DOHH2 (cell line): ENCODE measurements around the gene JPH2.

ENCODE experiments used
- H3F3A ChIP-seq: fragments of 200-600 bp; sonication (generic), shearing (Covaris generic); 2 replicates; pipeline ENCODE4 v1.6.0; 2016; ENCODE audit warnings: antibody characterized with exemption, mild to moderate bottlenecking; ENCODE audit not compliant: control insufficient read depth, insufficient read depth
- H3K27ac ChIP-seq: fragments of 200-600 bp; sonication (generic); 2 replicates; pipeline ENCODE4 v1.5.1; 2014; ENCODE audit warnings: low read depth, mild to moderate bottlenecking, low read length, moderate library complexity
- H3K27me3 ChIP-seq: fragments of 200-600 bp; sonication (generic); 2 replicates; pipeline ENCODE4 v1.6.1; 2014; ENCODE audit warnings: mild to moderate bottlenecking, low read length, mixed read lengths; ENCODE audit not compliant: control insufficient read depth
- H3K36me3 ChIP-seq: fragments of 200-600 bp; sonication (generic); 2 replicates; pipeline ENCODE4 v1.6.1; 2014; ENCODE audit warnings: mild to moderate bottlenecking, low read length, moderate library complexity, mixed read lengths; ENCODE audit not compliant: control insufficient read depth
- H3K4me1 ChIP-seq: fragments of 200-600 bp; sonication (generic); 2 replicates; pipeline ENCODE4 v1.6.1; 2014; ENCODE audit warnings: mild to moderate bottlenecking, low read length, mixed read lengths; ENCODE audit not compliant: control insufficient read depth
- H3K4me2 ChIP-seq: fragments of 200-600 bp; sonication (generic); 2 replicates; pipeline ENCODE4 v1.6.0; 2014; ENCODE audit warnings: mild to moderate bottlenecking, low read length, moderate library complexity
- H3K4me3 ChIP-seq: fragments of 200-600 bp; sonication (generic); 2 replicates; pipeline ENCODE4 v1.5.1; 2014; ENCODE audit warnings: mild to moderate bottlenecking, low read length, mixed read lengths
- H3K79me2 ChIP-seq: fragments of 200-600 bp; sonication (generic); 2 replicates; pipeline ENCODE4 v1.6.1; 2014; ENCODE audit warnings: mild to moderate bottlenecking, low read length, mixed read lengths; ENCODE audit not compliant: control insufficient read depth
- H3K9me2 ChIP-seq: fragments of 200-600 bp; sonication (generic); replicated peaks from 2 replicates; pipeline ENCODE4 v1.6.1; 2014; ENCODE audit warnings: mild to moderate bottlenecking, low read length, mixed read lengths; ENCODE audit not compliant: control insufficient read depth
- H3K9me3 ChIP-seq: fragments of 200-600 bp; sonication (generic); 2 replicates; pipeline ENCODE4 v1.6.1; 2014; ENCODE audit warnings: antibody characterized with exemption, low read length, mixed read lengths; ENCODE audit not compliant: control insufficient read depth, insufficient read depth
- H4K20me1 ChIP-seq: fragments of 200-600 bp; sonication (generic); 2 replicates; pipeline ENCODE4 v1.6.0; 2014; ENCODE audit warnings: low read depth, mild to moderate bottlenecking, antibody characterized with exemption, low read length, moderate library complexity; ENCODE audit not compliant: control insufficient read depth, insufficient read depth
- EZH2phosphoT487 ChIP-seq: fragments of 200-600 bp; sonication (generic); IDR thresholded peaks from 2 replicates; pipeline ENCODE4 v1.6.1; 2017; ENCODE audit warnings: borderline replicate concordance, mild to moderate bottlenecking, antibody characterized with exemption, low read length, moderate library complexity, mixed read lengths
- TF ChIP-seq, protein P1 (sequence below): fragments of 200-600 bp; sonication (generic); IDR thresholded peaks from one replicate; pipeline ENCODE4 v1.5.1; 2014; ENCODE audit warnings: antibody characterized with exemption, mild to moderate bottlenecking, low read depth, low read length; ENCODE audit not compliant: poor library complexity, severe bottlenecking

JPH2 gene

DNA sequence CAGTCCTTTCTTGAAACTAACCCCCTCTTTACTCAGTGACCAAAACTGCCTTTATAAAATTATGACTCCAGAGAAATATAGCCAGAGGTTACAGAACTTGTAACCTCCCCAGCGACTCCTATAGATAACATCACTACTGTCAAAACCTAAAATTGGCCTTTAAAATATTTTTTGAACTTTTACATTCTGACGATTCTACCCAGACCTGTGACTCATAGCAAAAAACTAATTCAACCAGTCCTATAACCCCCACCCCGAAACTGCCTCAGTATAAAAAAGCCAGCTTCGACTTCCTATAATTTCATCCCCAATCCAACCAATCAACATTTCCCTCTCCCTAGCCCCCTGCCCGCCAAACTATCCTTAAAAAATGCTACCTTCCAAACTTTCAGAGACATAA is 13.9 kb downstream of the JPH2 start:
- H3K36me3 ChIP-seq, result no peaks in the 10 kb centered on the region
- no peaks in the 10 kb centered on the region for H3K9me2 ChIP-seq
- H3K9me3 ChIP-seq, result no peaks in the 10 kb centered on the region
- no peak overlapping the region for H3K4me3 ChIP-seq
- no peak overlapping the region for H3K27ac ChIP-seq
- no peaks in the 10 kb centered on the region for H3K79me2 ChIP-seq
- no peak overlapping the region for H3K4me2 ChIP-seq
- no peaks in the 10 kb centered on the region for H3F3A ChIP-seq
- TF ChIP-seq, protein P1, sequence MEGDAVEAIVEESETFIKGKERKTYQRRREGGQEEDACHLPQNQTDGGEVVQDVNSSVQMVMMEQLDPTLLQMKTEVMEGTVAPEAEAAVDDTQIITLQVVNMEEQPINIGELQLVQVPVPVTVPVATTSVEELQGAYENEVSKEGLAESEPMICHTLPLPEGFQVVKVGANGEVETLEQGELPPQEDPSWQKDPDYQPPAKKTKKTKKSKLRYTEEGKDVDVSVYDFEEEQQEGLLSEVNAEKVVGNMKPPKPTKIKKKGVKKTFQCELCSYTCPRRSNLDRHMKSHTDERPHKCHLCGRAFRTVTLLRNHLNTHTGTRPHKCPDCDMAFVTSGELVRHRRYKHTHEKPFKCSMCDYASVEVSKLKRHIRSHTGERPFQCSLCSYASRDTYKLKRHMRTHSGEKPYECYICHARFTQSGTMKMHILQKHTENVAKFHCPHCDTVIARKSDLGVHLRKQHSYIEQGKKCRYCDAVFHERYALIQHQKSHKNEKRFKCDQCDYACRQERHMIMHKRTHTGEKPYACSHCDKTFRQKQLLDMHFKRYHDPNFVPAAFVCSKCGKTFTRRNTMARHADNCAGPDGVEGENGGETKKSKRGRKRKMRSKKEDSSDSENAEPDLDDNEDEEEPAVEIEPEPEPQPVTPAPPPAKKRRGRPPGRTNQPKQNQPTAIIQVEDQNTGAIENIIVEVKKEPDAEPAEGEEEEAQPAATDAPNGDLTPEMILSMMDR, result no peak
- TF ChIP-seq EZH2phosphoT487, result no peak
- no peaks in the 10 kb centered on the region for H3K4me1 ChIP-seq
- H3K27me3 ChIP-seq, result peaks cover 38% of the 10 kb centered on the region
- no peaks in the 10 kb centered on the region for H4K20me1 ChIP-seq

DNA sequence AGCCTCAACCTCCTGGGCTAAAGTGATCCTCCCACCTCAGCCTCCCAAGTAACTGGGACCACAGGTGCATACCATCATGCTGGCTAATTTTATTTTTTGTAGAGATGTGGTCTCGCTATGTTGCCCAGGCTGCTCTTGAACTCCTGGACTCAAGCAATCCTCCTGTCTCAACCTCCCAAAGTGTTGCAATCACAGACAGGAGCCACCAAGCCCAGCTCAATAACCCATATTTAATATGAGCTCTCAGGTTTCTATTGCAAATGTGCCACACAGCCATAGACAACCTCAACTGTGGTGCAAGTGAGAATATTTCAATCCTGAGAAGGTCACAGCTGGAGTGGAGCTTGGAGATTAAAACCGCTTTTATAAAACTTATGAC is 14.4 kb downstream of the JPH2 start:
- no peak overlapping the region for H3K27ac ChIP-seq
- H3K4me2 ChIP-seq, result no peak overlapping the region

DNA sequence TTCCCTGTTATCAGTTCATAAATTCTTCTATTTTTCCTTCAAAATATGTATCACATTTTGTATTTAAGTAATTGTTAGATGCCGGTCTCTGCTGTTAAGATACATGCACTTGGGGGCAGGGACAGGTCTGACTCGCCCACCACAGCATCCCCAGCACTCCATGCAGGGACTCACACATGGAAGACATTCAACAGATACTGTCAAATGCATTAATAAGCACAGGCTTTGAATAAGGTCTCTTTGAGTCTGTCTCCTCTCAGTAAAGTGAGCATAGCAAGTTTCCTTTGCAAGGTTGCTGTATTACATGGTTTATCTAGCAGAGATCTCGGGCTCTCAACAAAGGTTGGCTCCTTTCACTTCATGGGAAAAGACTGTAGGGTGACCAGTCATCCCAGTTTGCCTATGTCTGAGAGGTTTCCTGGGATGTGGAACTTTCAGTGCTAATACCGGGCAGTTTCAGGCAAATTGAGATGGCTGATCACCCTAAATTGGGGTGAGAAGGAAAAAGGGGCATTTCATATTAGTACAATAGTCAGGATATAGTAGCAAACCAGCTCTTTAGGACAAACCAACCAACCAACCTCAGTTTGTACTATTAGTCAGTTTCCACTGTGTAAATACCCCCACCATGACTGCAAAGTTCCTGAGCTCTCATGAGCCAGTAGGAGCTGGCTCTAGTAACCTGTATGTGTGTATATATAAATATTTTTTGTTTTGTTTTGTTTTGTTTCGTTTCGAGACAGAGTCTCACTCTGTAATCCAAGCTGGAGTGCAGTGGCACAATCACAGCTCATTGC is 15.0 kb downstream of the JPH2 start:
- Histone ChIP-seq H3K4me1 (no peaks in the 10 kb centered on the region), H3K36me3 (no peaks in the 10 kb centered on the region), H3K79me2 (no peaks in the 10 kb centered on the region), H3K9me3 (no peaks in the 10 kb centered on the region), H3F3A (no peaks in the 10 kb centered on the region), H4K20me1 (no peaks in the 10 kb centered on the region), H3K27me3 (peaks cover 42% of the 10 kb centered on the region), H3K27ac (no peak overlapping the region), H3K4me3 (no peak overlapping the region), H3K9me2 (no peaks in the 10 kb centered on the region), H3K4me2 (no peak overlapping the region)
- TF ChIP-seq, protein P1, result no peak
- TF ChIP-seq EZH2phosphoT487, result no peak

More for the DNA sequence above, 14.4 kb downstream of the JPH2 start:
- H3K4me1 ChIP-seq, result no peaks in the 10 kb centered on the region
- no peaks in the 10 kb centered on the region for H3F3A ChIP-seq
- TF ChIP-seq, protein P1, result no peak
- no peak for TF ChIP-seq EZH2phosphoT487
- H3K79me2 ChIP-seq, result no peaks in the 10 kb centered on the region
- H3K27me3 ChIP-seq, result peaks cover 42% of the 10 kb centered on the region
- no peak overlapping the region for H3K4me3 ChIP-seq
- no peaks in the 10 kb centered on the region for H3K36me3 ChIP-seq
- no peaks in the 10 kb centered on the region for H3K9me2 ChIP-seq
- H4K20me1 ChIP-seq, result no peaks in the 10 kb centered on the region
- no peaks in the 10 kb centered on the region for H3K9me3 ChIP-seq
